Stimulated activated CD4-positive, alpha-beta T cell treated with anti-CD3 and anti-CD28 coated beads, Interleukin-1b, Interleukin-23, amount 100 ng/mL, for 1 hour (primary cell): ENCODE results near the gene TEPSIN.

Source experiments
- DNase-seq, 2 donors: peaks; one replicate each; pipeline ENCODE4 v3.0.0-alpha.2; 2020; ENCODE audit warnings: low read depth in 2 of 2

TEPSIN gene

GRCh38 chr17:81221371-81221841, 17.4 kb downstream of the TEPSIN start:
- DNase-seq, result no peak

- no peak for DNase-seq
These were observed 19.2 kb downstream of the TEPSIN start for GRCh38 chr17:81219476-81220180.

- no peak for DNase-seq
These were observed 19.9 kb downstream of the TEPSIN start for GRCh38 chr17:81218991-81219390.

GRCh38 chr17:81218459-81218858, 20.4 kb downstream of the TEPSIN start:
- DNase-seq, result no peak

GRCh38 chr17:81217491-81217890, 21.4 kb downstream of the TEPSIN start:
- DNase-seq, result no peak

- DNase-seq, result no peak
These were observed 24.9 kb downstream of the TEPSIN start for GRCh38 chr17:81213978-81214377.

GRCh38 chr17:81212365-81212764, 26.5 kb downstream of the TEPSIN start:
- no peak for DNase-seq

GRCh38 chr17:81210868-81211267, 28.0 kb downstream of the TEPSIN start:
- no peak for DNase-seq

GRCh38 chr17:81210466-81210865, 28.4 kb downstream of the TEPSIN start:
- no peak for DNase-seq

GRCh38 chr17:81209141-81209540, 29.7 kb downstream of the TEPSIN start:
- DNase-seq, result no peak

- DNase-seq, result no peak
These were observed 30.2 kb downstream of the TEPSIN start for GRCh38 chr17:81208651-81209050.

- DNase-seq, result no peak
These were observed 31.0 kb downstream of the TEPSIN start for GRCh38 chr17:81207610-81208581.

GRCh38 chr17:81206657-81207056, 32.2 kb downstream of the TEPSIN start:
- DNase-seq, result no peak

GRCh38 chr17:81206166-81206565, 32.7 kb downstream of the TEPSIN start:
- DNase-seq, result no peak

- DNase-seq, result no peak
These were observed 34.3 kb downstream of the TEPSIN start for GRCh38 chr17:81204578-81204977.

GRCh38 chr17:81203136-81203535, 35.7 kb downstream of the TEPSIN start:
- DNase-seq, result no peak

GRCh38 chr17:81202318-81202717, 36.5 kb downstream of the TEPSIN start:
- no peak for DNase-seq

GRCh38 chr17:81200695-81201580, 37.9 kb downstream of the TEPSIN start:
- no peak for DNase-seq

GRCh38 chr17:81200201-81200600, 38.7 kb downstream of the TEPSIN start:
- no peak for DNase-seq

GRCh38 chr17:81199482-81199830, 39.4 kb downstream of the TEPSIN start:
- no peak for DNase-seq

GRCh38 chr17:81198826-81199481, 39.9 kb downstream of the TEPSIN start:
- DNase-seq, result no peak
